Gastroesophageal sphincter (tissue), 4 donors: ENCODE results near the gene RABGGTA. TPM values are rescaled to one million over a fixed set of nuclear protein-coding genes. Genes with fewer than 3 reads are reported as not detected.
A peak's percentile ranks its signal among the peaks of the same experiment; 100 is the strongest.

Experiments
- ATAC-seq: fragments of 150-250 bp; one replicate; pipeline ENCODE4 v1.9.1; 2016; ENCODE audit warnings: mild to moderate bottlenecking, moderate library complexity
- H3K27ac ChIP-seq, 4 donors: fragments of 200-600 bp; sonication (generic) in 3 of 4; 1 replicate in 3 of 4; 2 replicates in 1 of 4; pipeline ENCODE4 v1.5.1; 2016 to 2019
- H3K27me3 ChIP-seq: fragments of 200-600 bp; sonication (generic); one replicate; pipeline ENCODE4 v1.5.1; 2019
- H3K36me3 ChIP-seq, 2 donors: fragments of 200-600 bp; sonication (generic); one replicate each; pipeline ENCODE4 v1.5.1; 2019; ENCODE audit warnings: control low read depth in 1 of 2
- H3K4me1 ChIP-seq, 3 donors: fragments of 200-600 bp; sonication (generic); 1 replicate in 2 of 3; 2 replicates in 1 of 3; pipeline ENCODE4 v1.5.1; 2016 to 2019; ENCODE audit warnings: control low read depth in 2 of 3
- H3K4me3 ChIP-seq, 2 donors: fragments of 200-600 bp; sonication (generic); one replicate each; pipeline ENCODE4 v1.5.1; 2019; ENCODE audit warnings: mild to moderate bottlenecking in 1 of 2, moderate library complexity in 1 of 2
- H3K9me3 ChIP-seq, 3 donors: fragments of 200-600 bp; sonication (generic); one replicate each; pipeline ENCODE4 v1.5.1; 2017 to 2019; ENCODE audit warnings: control low read depth in 2 of 3
- CTCF ChIP-seq, 4 experiments: fragments of 200-600 bp in 2 of 4; fragments of 450-650 bp in 2 of 4; sonication (generic) in 1 of 4; IDR thresholded peaks; one replicate each; pipeline ENCODE4 v1.5.1; 2017 to 2019; ENCODE audit warnings: antibody characterized with exemption in 4 of 4, mild to moderate bottlenecking in 2 of 4, moderate library complexity in 2 of 4
- EP300 ChIP-seq: sonication (generic); formaldehyde crosslinking; IDR thresholded peaks from one replicate; pipeline ENCODE4 v1.6.1; 2017; ENCODE audit warnings: antibody characterized with exemption, mild to moderate bottlenecking
- POLR2A ChIP-seq, 2 donors: fragments of 450-650 bp; IDR thresholded peaks; one replicate each; pipeline ENCODE4 v1.6.1; 2017; ENCODE audit warnings: antibody characterized with exemption in 2 of 2, mild to moderate bottlenecking in 2 of 2, moderate library complexity in 1 of 2
- POLR2AphosphoS5 ChIP-seq: sonication (generic); formaldehyde crosslinking; IDR thresholded peaks from one replicate; pipeline ENCODE4 v1.6.1; 2017; ENCODE audit warnings: antibody characterized with exemption
- WGBS, 2 donors: methylation state at CpG; one replicate each; pipeline ENCODE4 v1.1.5; 2018; ENCODE audit warnings: low coverage in 1 of 2; 5-methylcytosine and 5-hydroxymethylcytosine counted together
- total RNA-seq, 4 donors: library from RNA; depleted of rRNA; stranded (reverse); fragments of >200 nt; gene quantifications; one replicate each; pipeline ENCODE4 v1.1.0, GENCODE V29; 2016

RABGGTA gene
- total RNA-seq, 4 donors from 2014 or later, result 12.9 to 27.6 (median 16.5) TPM

- 64 to 83% methylated on average over 3 to 7 of the region's 7 CpGs for WGBS, 2 donors
- no peak for ATAC-seq
- Histone ChIP-seq H3K4me1 (peaks cover 0 to 58% (median 14%) of the 10 kb centered on the region in 3 donors), H3K9me3 (no peaks in the 10 kb centered on the region), H3K4me3 (no peak overlapping the region), H3K36me3 (peaks cover 0 to 44% of the 10 kb centered on the region in 2 donors), H3K27ac (no peak overlapping the region), H3K27me3 (no peaks in the 10 kb centered on the region)
- TF ChIP-seq POLR2A (IDR thresholded peaks at IDR 0.05), result no peak
- TF ChIP-seq POLR2AphosphoS5, result no peak
Measured at GRCh38 chr14:24308342-24309124, 37.1 kb upstream of the RABGGTA start.

GRCh38 chr14:24307575-24308341 is 36.4 kb upstream of the RABGGTA start, which contains the start of gene CIDEB:
TSS of gene CIDEB (minus strand) at chr14:24307977. CDS start at chr14:24307858, 119 bp downstream.
- Histone ChIP-seq H3K27me3 (no peaks in the 10 kb centered on the region), H3K36me3 (peaks cover 0 to 52% of the 10 kb centered on the region in 2 donors), H3K27ac (no peak within 1 kb of the TSS), H3K4me1 (peaks cover 0 to 51% (median 14%) of the 10 kb centered on the region in 3 donors), H3K4me3 (no peak within 1 kb of the TSS), H3K9me3 (no peaks in the 10 kb centered on the region)
- TF ChIP-seq EP300, result no peak
- TF ChIP-seq POLR2AphosphoS5, result no peak
- peak; percentile 79 to 92 (median 81) for TF ChIP-seq CTCF (IDR thresholded peaks at IDR 0.05)
- ATAC-seq, result no peak
- 25 to 36% methylated on average over 3 to 4 of the region's 6 CpGs for WGBS, 2 donors

- Histone ChIP-seq H3K36me3 (peaks cover 0 to 58% of the 10 kb centered on the region in 2 donors), H3K27ac (no peak overlapping the region), H3K27me3 (no peaks in the 10 kb centered on the region), H3K9me3 (no peaks in the 10 kb centered on the region), H3K4me3 (no peak overlapping the region), H3K4me1 (peaks cover 0 to 45% (median 14%) of the 10 kb centered on the region in 3 donors)
- WGBS, 2 donors, result 63 to 67% methylated on average over 7 of the region's 11 CpGs
- TF ChIP-seq CTCF (IDR thresholded peaks at IDR 0.05), result no peak
- no peak for ATAC-seq
Measured at GRCh38 chr14:24307156-24307574, 35.8 kb upstream of the RABGGTA start.

GRCh38 chr14:24304019-24304387 is 32.6 kb upstream of the RABGGTA start:
- Histone ChIP-seq H3K9me3 (no peaks in the 10 kb centered on the region), H3K4me3 (no peak overlapping the region), H3K4me1 (peaks cover 4 to 40% (median 8%) of the 10 kb centered on the region in 3 donors), H3K27me3 (no peaks in the 10 kb centered on the region), H3K36me3 (peaks cover 0 to 68% of the 10 kb centered on the region in 2 donors), H3K27ac (no peak overlapping the region)
- 92 to 96% methylated on average over 7 to 9 of the region's 11 CpGs for WGBS, 2 donors
- ATAC-seq, result no peak
- TF ChIP-seq CTCF (IDR thresholded peaks at IDR 0.05), result no peak
- TF ChIP-seq EP300, result no peak
- TF ChIP-seq POLR2AphosphoS5, result no peak
- TF ChIP-seq POLR2A (IDR thresholded peaks at IDR 0.05), result no peak

GRCh38 chr14:24300326-24300980 is 29.1 kb upstream of the RABGGTA start:
- H3K4me1 ChIP-seq, result peaks cover 4 to 51% (median 10%) of the 10 kb centered on the region in 3 donors
- no peak for TF ChIP-seq EP300
- no peak for TF ChIP-seq CTCF (IDR thresholded peaks at IDR 0.05)
- TF ChIP-seq POLR2AphosphoS5, result no peak
- no peak for TF ChIP-seq POLR2A (IDR thresholded peaks at IDR 0.05)
- no peaks in the 10 kb centered on the region for H3K9me3 ChIP-seq
- H3K27me3 ChIP-seq, result no peaks in the 10 kb centered on the region
- WGBS, 2 donors, result 27 to 57% methylated on average over 5 to 11 of the region's 16 CpGs
- no peak for ATAC-seq
- H3K27ac ChIP-seq, result peak overlapping the region; percentile 39 to 83 (median 79)
- peak overlapping the region; percentile 69 to 81 for H3K4me3 ChIP-seq
- peaks cover 0 to 52% of the 10 kb centered on the region in 2 donors for H3K36me3 ChIP-seq
